Activated CD4-positive, CD25-positive, alpha-beta regulatory T cell treated with anti-CD3 and anti-CD28 coated beads, Interleukin-2, amount 50 U/mL, for 16 hours (primary cell): ENCODE data around the gene MOBP.

Source experiments
- DNase-seq: peaks from one replicate; pipeline ENCODE4 v3.0.0-alpha.2; 2020; ENCODE audit warnings: low read depth, low spot score

The MOBP gene

DNA sequence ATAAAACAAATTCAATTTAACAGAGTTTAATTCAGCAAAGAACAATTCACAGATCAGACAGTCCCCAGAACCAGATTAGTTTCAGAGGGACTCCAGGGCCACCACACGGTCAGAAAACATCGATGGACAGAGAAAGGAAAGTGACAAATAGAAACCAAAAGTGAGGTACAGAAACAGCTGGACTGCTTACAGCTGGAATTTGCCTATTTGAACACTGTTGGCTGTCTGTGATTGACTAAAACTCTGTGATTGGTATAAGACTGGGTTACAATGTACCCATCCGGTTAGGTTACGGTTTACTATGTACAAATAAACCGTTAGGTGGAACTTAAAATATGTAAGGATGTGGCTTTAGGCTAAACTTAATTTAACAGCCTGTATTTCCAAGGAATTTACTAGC, 30.3 kb downstream of the MOBP start:
- DNase-seq, result no peak

DNA sequence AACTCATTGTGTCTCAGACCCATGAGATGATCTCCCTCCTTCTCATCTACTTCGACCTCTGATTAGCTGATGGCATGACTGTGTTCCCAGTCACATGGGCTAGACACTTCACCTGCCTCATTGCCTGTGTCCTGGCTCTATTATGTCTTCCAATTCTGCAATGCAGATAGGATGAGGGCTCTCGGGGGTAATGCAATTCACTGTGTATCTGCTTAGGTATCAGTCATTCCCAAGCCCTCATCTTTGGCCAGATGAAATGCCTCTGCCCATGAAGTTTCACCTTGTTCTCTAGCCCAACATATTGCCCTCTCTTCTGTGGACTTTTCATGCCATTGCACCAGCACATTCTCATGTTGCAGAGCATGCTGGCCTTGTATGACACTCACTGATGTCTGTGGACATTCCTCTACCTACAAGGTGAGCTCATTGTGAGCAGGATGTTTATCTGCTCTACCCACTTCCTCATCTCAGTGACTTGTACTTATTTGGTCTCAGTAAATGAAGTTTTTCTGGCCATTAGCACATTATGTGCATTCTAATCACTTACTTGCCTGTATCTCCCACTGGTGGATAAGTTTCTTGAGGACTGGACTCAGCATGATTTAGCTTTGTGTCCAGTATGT, 32.3 kb downstream of the MOBP start:
- DNase-seq, result no peak

DNA sequence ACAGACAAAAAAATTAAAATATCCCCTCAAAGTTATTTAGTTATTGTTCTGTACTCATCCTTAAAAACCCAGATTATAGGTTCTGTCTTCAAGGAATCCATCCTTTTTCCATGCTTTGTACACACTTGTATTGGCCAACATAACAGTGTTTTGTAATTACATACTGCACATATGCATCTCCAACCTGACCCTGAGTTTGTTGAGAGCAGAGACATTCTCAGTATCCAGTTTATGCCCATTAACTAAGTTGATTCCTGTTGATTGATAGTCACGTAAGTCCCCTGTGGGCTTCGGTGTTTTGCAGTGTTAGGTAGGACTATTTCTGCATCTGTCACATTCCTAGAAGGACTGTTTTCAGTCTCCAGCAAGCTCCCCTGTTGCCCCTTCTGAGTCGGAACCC, 33.6 kb downstream of the MOBP start:
- no peak for DNase-seq

DNA sequence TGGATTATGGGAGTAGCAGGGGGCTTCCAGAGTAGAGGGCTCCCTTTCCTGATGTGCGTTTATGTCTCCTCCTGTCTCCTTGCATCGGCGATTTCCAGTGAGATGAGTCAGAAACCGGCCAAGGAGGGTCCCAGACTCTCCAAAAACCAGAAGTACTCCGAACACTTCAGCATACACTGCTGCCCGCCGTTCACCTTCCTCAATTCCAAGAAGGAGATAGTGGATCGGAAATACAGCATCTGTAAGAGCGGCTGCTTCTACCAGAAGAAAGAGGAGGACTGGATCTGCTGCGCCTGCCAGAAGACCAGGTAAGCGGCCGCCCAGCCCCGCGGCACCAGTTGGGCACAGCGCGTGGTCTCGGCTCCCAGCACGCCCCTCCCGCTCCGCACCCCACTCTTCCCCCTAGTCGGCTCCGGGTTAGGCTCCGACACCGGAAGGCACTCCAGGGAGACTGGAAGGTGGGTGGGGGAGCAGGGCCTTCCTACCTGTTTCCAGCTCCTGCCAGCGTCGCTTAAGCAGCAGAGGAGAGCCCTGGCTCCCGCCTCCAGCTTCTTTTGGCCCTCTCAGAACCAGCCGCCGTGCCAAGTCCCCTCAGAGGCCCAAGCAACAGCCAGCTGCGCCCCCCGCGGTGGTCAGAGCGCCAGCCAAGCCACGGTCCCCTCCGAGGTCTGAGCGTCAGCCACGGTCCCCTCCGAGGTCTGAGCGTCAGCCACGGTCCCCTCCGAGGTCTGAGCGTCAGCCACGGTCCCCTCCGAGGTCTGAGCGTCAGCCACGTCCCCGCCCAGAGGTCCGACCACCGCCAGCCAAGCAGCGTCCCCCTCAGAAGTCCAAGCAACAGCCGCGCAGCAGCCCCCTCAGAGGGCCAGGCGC, 34.7 kb downstream of the MOBP start:
- DNase-seq, result no peak

DNA sequence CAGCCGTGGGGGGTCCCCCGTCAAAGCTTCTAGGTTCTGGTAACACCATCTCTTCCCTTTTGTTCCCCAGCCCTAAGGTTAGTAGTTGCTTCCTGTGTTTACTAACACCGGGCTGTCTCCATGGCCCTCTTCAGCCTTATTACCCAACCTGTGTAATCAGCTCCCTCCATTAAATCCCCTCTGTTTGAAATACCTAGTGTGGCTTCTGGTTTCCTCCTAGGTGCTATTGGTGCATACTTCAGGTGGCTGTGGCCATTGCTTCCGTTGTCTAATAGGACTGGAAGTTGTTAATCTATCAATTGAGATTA, 35.3 kb downstream of the MOBP start:
- no peak for DNase-seq

DNA sequence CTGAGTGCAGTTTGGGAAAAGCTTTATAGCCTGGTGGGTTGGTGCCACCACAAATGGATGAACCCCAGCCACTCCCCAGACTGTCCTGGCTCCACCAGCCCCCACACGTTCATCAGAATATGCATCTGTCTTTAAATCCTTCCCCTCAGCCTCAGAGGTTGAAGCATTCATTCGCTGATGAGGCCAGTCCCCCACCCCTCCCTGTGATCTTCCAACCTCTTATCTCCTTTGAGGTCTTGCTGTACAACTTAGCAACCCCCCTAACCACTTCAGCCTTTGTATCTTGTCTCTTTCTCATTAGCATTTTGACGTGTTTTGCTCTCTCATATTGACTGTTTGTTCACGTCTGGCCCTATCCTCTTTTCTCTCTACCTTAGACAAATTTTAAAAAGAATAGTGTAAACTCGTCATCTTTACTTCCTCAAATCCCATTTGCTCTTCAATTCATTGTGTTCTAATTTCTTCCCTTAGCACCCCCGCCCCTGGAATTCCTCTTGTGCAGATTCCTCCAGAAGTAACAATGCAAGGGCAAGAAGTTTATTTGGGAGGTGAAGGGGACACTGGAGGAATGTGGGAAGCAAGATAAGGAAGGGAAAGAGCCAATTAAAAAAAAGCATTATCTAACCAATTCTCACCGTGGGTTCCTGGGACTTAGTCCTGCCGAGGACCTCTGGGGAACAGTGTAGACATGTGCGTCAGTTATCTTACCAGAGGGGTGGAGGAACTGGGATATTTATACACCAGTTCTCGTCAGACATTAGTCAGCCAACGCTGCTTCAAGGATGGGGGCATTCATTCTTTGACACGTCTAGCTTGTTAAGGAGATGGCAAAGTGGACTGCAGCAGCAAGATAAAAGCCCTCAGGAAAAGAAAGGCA, 38.6 kb downstream of the MOBP start:
- no peak for DNase-seq

DNA sequence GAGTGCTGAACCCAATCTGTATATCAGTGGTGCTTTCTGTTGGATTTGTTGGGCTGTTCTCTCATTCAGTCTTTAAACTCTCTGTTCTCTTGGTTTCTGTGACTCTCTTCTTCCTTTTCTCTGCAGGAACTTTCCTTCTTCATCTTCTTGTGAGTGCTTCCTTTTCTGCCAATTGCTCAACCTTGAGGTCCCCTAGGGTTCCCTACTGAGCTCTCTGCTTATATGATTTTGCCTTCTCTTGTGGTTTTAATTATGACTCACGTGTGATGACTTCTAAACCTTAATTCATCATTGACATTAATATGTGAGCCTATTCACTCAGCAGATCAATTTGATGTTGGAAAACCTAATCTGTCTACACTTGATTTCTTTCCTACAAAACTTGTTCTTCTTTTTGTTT, 39.4 kb downstream of the MOBP start:
- no peak for DNase-seq

DNA sequence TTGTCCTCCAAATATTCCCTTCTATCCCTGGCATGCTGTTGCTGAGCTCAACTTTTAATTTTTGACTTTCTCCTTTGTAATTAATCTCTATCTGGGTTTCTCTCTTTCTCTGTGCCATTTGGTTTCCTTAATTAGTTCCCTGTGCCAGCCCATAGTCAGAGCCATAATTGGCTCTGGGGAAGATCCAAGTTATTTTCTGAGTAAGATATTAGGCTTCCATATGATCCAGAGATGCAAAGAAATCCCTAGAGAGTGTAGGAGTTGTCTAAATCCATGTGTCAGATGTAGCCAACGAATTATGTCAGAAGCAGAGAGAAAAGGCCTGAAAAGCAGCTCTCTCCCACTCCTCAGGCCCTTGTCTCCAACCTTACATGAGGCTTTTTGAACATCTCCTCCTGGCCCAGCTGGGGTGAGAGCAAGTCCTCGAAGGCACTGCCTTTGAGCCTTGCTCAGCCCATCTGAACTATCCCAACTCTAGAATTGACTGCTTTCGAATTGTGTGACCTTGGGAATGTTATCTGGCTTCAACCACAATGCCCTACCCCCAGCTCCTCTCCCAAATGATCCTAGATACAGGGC, 46.4 kb downstream of the MOBP start:
- no peak for DNase-seq

DNA sequence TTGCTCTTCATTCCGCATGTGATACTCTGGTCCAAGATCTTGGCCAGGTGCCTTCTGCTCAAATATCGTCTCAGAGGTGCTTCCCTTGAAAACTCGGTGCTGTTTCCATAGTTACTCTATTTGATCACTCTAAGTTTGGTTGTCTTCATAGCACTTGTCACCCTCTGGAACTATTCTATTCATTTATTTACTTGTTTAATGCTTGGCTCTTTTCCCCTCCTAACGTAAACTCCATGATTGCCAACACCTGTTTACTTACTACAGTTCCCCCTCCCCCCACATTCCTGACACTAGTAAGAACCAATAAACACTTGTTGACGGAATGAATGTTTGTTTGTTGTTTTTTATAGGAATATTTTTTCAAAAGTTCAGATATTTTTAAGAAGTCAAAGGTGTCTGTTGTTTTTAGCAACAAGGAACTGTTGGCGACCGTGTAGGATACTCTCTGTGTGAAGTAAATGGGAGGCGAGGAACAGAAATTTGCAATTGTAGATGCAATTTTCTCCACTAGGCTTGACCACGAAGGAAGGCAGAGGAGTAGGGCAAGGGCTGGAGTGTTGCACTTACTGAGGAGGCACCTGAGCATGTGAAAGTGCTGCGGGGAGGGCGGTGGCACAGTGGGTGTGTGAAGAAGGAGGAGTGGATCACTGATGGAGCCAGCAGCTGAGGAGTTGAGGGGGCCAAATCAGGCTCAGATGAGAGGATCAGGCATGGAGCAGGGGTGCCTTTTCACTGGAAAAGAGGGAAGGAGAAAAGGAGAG, 48.4 kb downstream of the MOBP start:
- no peak for DNase-seq

DNA sequence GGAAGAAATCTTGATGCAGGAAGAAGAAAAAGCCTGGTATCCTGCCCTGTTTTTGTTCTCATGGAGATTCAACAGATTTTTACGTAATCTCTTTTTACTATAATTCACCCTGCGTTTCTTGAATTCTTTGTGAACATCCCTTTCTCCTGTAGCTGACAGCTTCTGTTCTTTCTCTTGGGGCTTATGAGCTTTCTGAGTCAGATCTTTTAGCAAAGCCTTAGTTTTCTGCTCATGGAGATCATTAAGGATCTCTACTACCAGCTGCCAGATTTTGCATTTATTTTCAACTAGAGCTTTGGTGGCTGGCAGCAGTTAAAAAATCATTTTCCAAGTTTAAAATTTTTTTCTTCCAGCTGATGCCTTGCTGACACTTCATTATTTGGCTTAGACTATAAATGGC, 51.6 kb downstream of the MOBP start:
- no peak for DNase-seq

DNA sequence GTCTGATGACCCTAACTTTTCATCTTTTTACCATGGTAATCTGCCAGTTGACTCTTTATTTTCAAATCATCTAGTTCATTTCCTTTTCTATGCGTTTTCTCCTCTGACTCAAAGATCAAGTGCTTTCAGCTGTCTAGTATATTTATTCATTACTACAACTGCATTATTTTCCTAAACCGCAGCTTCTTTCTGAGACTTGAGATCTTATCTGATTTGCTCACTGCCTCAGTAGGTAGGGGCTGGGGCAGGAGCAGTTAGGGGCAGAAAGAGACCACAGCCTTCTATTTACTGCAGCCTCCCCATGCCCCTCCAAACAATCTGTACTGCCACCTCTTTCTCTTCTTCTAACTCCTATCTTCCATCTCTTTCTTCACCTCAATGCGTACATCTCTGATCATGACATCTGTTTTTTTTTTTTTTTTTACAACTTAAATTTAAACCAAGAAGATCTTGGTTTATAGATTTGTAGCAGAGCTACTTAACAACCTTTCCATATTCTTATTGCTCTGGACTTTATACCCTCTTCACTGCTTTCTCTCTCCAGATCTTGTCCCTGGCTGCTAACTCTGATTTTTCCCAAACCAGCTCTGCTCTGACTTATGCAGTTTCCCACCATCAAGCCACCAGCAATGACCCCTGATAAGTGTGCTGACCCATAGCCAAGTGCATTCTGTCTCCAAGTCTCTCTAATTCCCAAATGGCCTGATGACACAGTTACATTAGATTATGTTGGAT, 52.2 kb downstream of the MOBP start:
- no peak for DNase-seq

DNA sequence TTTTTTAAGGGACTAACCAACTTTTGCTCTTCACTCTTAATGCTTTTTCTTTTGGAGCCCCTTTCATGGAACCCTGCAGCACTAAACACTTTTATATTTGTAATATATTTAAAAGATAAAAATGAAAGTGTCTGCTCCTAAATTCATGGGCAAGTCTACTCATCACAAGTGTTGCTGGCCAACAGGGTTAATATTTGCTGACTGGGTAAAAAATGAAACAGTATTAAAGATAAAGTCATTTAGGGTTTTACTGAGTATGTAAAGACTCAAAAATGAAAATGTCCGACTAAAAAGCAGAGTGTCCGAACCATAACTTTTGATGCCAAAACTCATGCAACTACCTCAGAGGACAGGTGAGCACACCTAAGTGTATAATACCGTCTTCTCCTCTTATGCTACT, 54.0 kb downstream of the MOBP start:
- DNase-seq, result no peak

DNA sequence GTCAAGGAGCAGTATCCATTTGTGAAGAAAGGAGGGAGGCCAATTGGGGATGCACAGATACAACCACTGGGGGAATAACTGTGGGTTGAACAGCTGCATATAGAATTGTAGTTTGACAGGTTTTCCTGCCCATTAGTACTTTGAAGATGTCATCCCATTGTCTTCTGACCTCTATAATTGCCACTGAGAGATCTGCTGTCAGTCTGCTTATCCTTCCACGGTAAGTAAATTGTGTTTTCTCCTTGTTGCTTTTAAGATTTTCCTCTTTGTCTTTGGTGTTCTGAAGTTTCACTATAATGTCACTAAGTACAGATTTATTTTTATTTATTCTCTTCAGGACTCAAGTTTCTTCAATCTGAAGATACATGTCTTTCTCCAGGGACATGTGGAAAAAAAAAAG, 56.6 kb downstream of the MOBP start:
- DNase-seq, result no peak

DNA sequence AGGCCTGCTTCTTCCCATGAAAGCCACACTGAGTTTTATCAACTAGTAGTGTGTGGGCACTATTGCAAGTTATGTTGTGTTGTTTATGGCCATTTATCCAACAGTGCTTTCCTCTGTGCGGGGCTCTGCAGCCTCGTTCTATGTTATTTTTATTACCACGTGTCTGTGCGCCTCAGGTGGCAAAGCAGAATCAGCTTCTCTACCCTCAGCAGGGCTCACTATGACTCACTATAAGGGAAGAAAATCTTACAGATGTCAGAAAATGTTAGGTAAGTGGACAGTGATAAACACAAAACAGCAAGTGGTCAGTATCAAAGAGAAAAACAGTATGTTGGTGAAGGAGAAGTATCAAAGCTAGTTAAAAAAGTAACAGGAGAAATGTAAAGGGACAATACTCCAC, 61.4 kb downstream of the MOBP start:
- no peak for DNase-seq

DNA sequence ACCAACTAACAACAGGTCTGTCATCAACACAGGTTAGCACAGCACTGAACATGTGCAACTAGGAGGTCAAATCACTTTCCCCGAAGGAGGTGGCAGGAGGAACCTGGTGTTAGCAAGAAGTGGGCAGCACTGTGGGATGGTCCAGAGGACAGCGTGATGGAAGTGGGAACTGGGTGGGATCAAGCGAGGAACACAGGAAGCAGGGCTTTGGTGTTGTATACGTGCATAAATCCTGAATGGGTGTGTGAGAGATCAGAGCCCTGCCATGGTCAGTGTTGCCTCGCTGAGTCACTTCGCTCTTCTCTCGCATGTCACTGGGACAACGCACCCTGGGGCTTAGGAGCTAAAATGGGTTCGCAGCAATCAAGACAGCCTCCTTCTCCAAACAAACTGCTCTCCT, 62.1 kb downstream of the MOBP start:
- DNase-seq, result no peak

DNA sequence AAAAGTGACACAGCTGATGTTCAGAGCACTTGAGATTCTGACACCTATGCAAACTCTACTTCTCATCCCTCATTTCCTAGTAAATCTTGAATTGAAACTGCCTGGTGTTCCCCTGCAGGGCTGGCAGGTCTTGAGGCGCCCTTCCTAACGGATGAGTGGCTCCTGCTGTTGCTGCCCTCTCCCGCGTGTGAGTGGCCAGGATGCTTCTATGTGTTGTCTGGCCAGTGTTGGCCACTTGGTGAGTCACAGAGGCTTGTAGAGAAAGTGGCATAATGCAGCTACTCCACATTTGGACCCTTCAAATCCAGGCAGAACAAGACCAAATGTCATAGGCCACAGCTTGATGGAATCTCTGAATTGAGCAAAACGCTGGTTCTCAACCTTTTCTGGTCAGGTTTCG, 63.6 kb downstream of the MOBP start:
- no peak for DNase-seq

DNA sequence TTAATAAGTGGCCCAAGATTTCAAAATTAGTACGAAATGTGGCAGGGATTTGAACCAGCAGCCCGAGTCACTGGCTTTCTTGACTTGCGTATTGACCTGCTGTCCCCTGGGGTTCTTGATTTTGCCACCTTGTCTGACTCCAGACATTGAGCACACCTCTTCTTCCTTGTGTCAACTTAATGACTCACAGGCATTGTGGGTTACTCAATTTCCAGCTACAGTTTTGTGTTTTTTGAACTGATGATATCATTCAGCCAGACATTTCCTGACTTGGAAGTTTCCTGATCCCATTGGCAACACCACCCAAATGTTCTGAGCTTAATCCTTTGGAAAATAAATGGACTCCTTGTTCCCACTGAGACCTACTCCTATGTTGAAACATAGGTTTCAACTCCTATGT, 64.2 kb downstream of the MOBP start:
- no peak for DNase-seq

DNA sequence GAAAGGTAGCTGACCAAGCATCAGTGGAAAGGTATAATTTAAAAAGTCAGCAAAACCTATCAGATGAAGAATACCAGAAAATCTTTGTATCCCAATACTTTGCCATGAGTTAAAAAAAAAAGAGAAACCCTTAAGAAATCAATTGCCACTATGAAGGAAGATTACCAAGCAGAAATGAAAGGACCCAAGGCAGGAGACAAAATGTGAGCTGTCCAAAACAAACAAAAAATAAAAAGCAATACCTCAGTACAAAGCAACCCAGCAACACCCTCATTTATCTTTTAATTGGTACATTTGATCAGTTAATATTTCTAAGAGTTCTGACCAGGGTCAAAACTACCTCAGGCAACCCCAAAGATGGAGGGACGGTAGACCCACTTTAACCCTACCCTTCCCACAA, 65.3 kb downstream of the MOBP start:
- no peak for DNase-seq

DNA sequence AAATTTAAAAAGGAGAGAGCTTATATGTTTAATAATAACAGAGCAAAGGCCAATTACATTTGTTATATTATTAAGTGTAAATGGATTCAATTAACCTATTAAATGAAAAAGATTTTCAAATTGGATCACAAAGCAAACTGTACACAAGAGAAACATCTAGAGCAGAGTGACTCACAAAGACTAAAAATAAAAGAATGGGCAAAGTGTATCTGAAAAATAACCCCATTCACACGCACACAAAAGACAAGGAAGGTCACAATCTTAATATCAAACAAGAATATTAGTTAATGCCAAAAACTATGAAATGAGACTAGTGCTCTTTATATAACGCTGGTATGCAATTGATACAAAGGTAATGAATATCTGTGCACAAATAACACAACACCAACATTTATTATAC, 65.7 kb downstream of the MOBP start:
- DNase-seq, result no peak

DNA sequence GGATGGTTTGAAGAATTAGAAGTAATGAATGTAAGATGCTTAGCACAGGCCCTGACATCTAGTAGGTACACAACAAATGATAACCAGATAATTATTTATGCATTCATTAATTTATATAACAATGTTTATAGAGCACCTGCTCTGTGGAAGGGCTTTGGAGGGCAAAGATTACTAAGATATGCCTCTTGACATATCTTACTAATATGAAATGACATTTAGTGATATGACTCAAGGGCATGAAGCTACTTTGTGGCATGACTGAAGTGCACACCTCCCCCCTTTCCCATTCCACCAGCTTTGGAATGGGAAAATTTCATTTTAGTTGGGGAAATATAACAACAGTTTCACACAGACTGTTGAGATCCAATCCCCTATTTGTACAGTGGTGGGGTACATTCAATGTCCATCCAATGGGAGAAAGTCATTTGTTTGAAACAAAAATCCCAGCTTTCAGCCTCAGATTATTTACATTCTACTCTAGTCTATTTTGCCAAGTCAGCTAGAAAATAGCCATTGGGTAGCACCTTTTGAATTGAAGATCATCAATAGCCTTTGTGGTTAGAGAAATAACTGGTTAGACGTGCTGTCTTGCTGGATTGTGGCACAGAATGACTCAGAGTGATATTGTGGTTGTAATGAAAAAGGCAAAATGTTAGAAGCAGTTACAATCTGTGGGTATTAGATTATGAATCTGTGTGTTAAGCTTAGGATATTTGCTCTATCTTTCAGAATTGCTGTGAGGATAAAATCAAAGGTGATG, 72.9 kb downstream of the MOBP start:
- DNase-seq, result no peak
